Measurements from ENCODE around the gene TMTC1.

DNA sequence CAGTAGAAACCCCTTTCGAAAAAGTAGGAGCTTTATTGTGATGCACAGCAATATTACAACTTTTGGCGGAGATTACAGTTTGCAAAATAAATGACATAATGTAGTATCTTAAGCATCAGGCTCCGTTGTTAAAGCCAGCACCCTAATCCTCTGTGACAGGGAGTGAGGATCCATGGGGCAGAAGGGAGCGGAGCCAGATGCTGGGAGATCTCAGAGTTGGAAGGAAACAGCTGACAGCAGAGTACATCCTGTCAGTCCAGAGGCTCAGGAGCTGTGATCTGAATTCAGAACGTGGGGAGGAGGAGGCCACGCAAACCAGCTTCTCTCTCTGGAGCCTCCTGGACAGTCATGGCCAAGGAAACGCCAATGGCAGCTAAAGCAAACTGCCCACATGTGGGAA lies 55.7 kb downstream of the TMTC1 start:
- TF ChIP-seq, protein P1, sequence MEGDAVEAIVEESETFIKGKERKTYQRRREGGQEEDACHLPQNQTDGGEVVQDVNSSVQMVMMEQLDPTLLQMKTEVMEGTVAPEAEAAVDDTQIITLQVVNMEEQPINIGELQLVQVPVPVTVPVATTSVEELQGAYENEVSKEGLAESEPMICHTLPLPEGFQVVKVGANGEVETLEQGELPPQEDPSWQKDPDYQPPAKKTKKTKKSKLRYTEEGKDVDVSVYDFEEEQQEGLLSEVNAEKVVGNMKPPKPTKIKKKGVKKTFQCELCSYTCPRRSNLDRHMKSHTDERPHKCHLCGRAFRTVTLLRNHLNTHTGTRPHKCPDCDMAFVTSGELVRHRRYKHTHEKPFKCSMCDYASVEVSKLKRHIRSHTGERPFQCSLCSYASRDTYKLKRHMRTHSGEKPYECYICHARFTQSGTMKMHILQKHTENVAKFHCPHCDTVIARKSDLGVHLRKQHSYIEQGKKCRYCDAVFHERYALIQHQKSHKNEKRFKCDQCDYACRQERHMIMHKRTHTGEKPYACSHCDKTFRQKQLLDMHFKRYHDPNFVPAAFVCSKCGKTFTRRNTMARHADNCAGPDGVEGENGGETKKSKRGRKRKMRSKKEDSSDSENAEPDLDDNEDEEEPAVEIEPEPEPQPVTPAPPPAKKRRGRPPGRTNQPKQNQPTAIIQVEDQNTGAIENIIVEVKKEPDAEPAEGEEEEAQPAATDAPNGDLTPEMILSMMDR (conservative IDR thresholded peaks at IDR 0.05), result no peak
- no peak for TF ChIP-seq EZH2 (IDR thresholded peaks at IDR 0.05; ENCODE audit: low read depth)
